Mammary epithelial cell (primary cell): ENCODE measurements around the gene FTH1.

Experiments
- CTCF ChIP-seq, 2 donors: IDR thresholded peaks in 1 of 2; conservative IDR thresholded peaks in 1 of 2; 2 replicates each; pipeline ENCODE4 v1.5.1; 2011 to 2012; ENCODE audit warnings: inconsistent platforms in 2 of 2, low read length in 2 of 2, mild to moderate bottlenecking in 2 of 2, control low read depth in 1 of 2, low read depth in 1 of 2; ENCODE audit not compliant: insufficient read depth in 1 of 2; ENCODE audit errors: extremely low read depth in 1 of 2
- EZH2 ChIP-seq: IDR thresholded peaks from 2 replicates; pipeline ENCODE4 v1.6.1; 2012; ENCODE audit warnings: low read length, inconsistent platforms, borderline replicate concordance

DNA sequence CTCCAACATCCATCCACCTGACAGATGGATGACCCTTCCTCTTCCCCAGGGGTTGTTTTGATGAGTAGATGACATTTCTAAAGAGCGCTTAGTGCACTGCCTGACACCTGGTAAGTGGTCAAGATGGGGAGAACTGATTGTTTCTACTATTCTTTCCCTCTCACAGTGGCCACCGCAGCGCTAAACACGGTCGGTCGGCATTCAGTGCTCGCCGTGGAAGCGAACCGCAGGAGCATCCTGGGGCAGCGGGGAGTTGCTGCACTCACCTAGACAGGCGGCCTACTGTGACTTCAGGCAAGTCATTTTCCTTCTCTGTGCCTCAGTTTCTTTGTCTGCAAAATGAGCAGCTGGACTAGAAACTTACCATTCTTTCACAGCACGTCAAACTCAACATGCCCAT lies 22.2 kb downstream of the FTH1 start:
- TF ChIP-seq CTCF (conservative IDR thresholded peaks at IDR 0.05 in 1 of 2, IDR thresholded peaks at IDR 0.05 in 1 of 2; ENCODE audit: extremely low read depth in 1 of 2, insufficient read depth in 1 of 2, low read depth in 1 of 2, low read length in 2 of 2), result no peak
- TF ChIP-seq EZH2, result no peak
